Fibroblast of gingiva (primary cell): Measurements from ENCODE around the gene KIFC1.
"Not testable (repeated sequence)": the region's sequence is repeated elsewhere in the genome, so short reads cannot be mapped to it uniquely, and the experiment has no call there.

ENCODE experiments used
- DNase-seq: peaks from one replicate; pipeline ENCODE4 v3.0.0-alpha.2; 2011; ENCODE audit warnings: low read depth

The KIFC1 gene

DNA sequence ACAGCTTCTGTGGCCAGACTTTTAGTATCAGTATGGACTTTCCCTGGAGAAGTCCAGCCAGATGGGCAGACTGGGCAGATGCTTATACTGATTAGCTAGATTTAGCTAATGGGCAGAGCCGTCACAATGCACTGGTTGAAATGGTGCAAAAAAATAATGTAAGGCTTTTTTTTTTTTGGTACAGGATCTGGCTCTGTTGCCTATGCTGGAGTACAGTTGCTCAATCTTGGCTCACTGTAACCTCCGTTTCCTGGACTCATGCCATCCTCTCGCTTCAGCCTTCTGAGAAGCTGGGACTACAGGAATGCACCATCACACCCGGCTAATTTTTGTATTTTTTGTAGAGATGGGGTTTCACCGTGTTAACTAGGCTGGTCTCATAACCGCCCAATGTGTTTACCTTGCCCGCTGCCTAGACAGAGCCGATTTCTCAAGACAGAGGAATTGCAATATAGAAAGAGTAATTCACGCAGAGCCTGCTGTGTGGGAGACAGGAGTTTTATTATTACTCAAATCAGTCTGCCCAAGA is 16.4 kb upstream of the KIFC1 start:
- DNase-seq: peak; percentile 92

DNA sequence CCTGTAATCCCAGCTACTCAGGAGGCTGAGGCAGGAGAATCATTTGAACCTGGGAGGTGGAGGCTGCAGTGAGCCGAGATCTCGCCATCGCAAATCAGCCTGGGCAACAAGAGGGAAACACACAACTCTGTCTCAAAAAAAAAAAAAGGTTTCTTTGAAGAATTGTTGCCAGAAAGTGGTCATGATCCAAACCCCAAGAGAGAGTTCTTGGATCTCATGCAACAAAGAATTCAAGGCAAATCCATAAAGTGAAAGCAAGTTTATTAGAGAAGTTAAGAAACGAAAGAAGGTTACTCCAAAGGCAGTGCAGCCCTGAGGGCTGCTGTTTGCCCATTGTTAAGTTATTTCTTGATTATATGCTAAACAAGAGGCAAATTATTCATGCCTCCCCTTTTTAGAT is 14.5 kb upstream of the KIFC1 start:
- DNase-seq: peak; percentile 14

DNA sequence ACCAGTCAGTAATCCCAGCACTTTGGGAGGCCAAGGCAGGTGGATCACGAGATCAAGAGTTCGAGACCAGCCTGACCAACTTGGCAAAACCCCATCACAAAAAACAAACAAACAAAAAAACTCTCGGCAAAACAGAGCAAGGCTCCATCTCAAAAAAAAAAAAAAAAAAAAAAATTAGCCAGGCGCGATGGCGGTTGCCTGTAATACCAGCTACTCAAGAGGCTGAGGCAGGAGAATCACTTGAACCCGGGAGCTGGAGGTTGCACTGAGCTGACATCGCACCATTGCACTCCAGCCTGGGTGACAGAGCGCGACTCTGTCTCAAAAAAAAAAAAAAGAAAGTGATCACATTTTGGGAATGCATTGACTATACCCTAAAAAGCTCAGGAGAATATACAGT is 12.4 kb upstream of the KIFC1 start:
- DNase-seq: not testable (repeated sequence)

DNA sequence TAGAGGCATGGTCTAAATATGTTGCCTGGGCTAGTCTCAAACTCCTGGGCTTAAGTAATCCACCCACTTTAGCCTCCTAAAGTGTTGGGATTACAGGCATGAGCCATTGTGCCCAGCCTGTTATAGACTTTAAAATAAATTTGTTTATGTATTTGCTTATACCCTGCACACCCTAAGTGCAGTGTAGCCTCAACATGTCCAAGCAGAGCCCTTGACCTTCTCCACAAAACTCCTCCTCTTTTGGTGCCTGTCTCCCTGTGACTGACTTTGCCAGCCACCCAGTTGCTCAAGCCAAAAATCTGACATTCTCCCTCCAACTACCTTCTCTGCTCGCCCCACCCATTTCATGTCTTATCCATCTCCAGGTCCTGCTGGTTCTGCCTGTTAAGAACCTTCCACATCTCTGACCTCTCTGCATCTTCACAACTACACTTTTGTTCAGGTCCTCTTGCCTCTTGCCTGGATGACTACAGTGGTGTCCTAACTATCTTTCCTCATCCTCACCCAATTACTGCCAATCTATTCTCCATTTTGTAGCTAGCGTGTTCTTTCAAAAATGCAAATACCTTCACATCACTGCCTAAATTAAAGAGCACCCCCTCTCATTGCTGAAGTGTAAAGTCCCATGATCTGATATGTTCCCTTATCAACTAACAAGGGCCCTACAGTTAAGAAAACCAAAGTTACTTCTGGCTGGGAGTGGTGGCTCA is 11.2 kb upstream of the KIFC1 start:
- no peak for DNase-seq

DNA sequence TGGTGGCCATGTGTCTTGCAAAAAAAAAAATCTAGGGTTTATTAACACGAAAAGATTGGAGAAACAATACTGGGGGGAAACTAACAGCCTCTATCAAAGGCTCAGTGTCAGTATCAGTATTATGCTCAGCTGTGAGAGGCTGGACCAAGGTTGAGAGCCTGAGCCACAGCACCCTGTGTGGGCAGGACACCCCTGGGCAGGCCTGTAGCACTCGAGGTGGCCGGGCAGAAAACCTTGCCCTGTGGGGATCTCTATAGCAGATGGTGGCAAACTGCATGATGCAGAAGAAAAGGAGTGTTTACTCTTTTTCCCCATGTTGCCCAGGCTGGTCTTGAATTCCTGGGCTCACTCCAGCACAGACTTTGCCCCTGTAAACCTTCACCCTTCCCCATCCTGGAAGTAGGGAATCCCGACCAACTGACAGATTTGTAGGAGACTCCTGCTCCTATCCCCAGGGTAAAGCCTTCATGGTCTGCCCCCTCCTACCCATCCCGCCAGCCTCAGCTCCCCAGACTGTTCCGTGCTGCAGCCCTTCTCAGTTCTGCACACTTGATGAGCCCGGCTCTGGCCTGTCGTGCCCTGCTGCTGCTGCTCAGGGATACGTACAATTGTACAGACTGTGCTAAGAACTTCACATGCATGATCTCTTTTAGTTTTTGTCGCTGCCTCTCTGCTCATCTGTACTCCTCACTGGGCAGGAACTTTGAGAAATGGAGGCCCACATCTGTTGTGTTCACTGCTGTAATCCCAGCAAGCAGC is 8.0 kb upstream of the KIFC1 start:
- DNase-seq: no peak

DNA sequence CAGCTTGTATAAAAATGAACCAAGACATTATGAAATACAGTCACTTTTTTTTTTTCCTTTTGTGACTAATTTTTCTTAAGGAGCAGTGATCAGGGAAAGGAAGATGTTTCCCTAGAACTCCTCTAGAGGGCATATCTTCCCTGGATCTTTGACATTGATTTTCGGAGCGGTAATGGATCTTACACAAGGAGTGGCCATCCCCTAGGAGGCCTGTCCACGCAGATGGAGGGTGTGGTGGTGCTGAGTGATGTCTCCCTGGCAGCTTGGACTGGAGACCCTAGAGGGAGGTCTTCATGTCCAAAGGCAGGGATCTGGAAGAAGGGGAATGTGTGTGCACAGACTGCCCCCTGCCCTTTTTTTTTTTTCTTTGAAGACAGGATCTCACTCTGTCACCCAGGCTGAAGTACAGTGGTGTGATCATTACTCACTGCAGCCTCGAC is 7.0 kb upstream of the KIFC1 start:
- DNase-seq: peak; percentile 76

DNA sequence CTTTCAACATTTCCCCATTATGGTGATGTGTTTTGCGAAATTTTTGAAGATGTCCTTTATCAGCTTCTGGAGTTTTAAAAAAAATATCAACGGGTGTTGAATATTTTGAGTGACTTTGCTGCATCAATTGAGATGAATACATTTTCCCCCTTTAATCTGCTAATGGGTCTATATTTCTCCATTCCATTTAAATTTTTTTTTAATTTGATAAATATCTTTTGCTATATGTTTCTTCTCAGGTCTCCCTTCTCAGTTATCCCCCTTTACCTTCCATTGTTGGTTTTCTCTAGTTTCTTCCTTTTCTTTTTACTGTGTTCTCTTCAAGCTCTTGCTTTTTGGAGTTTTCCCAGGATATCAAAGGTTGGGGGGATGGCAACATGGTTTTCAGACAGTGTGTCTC is 1.4 kb upstream of the KIFC1 start:
- no peak for DNase-seq

DNA sequence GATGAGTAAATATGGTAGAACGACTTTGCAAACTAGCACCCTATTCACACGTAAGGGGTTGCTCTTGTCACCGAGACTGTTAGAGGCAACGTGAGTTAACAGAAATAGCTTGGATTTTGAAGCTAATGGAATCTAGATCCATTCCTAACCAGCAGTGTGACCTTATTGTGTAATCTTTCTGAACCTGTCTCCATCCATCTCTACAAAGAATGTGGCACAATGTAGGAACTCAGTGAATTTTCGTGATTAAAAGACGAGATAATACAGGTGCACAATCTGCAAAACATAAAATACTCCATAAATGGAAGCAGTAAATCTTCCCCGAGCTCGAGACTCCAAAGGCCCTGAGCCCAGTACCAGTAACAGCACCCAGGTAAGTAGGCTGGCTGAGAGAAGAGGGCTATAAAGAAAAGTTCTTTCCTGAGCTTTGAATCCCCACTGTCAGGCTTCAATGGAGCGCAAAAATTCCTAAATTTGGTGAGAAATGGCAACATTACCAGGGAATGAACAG is 801 bp upstream of the KIFC1 start:
- DNase-seq: no peak

DNA sequence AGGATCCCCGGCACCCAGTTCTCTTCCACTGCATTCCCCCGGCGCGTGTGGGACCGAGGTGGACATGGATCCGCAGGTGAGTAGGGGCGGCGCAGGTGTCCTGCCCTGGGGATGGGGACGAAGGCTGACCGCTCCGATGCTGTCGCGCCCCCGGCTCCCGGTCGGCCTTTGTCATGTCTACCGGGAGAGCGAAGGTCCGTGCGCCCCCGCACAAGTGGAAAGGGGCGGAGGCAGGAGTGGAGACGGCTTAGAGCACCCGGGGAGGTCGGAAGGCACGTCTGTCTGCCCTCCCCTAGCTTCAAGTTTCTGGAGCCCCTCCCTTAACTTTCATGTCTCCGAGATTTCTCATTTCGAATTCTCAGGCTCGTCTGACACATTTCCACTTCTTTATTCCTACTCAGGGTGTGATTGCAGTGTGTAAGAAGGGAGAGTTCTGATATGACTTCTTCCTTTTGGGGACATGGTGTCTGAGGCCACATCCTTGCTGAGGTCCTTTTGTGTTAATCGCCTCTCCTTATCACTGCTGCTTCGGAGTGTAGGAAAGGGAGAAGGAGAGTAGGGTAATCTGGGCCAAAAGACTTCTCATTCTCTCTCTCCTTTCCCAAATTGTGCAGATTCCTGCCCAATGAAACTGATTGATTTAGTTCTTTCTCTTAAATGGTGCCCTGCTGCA is 435 bp downstream of the KIFC1 start:
- DNase-seq: no peak

DNA sequence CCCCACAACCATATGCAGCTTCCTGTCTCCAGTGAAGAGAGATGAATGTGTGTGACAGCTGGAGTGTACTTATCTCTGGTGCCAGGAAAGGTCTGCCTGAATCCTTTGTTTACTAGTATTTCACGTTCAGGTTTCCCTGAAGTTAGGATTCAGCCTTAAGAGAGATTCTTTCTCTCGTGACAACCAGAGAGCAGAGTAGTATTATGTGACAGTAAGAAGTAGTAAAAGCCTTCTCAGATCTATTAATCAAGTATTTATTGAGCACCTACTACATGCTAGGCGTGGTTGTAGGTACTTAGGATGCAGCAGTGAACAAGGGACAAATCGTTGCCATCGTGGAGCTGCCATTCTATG is 949 bp downstream of the KIFC1 start:
- no peak for DNase-seq

DNA sequence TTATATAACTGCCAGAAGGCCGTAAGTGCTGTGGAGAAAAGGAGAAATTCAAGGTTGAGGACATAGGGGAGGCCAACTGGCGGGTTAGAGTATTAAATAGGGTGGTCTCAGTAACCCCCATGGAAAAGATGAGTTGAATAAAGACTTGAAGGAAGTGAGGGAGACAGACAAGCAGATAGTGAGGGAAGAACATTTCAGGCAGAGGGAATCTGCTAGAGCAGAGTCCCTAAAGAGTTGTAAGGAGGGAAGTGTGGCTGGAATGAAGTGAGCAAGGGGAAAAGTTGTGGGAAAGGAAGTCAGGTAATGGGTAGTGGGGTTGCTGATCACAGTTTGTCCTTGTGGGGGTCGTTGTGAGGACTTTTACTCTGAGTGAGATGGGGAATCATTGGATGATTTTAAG is 1.4 kb downstream of the KIFC1 start:
- no peak for DNase-seq

DNA sequence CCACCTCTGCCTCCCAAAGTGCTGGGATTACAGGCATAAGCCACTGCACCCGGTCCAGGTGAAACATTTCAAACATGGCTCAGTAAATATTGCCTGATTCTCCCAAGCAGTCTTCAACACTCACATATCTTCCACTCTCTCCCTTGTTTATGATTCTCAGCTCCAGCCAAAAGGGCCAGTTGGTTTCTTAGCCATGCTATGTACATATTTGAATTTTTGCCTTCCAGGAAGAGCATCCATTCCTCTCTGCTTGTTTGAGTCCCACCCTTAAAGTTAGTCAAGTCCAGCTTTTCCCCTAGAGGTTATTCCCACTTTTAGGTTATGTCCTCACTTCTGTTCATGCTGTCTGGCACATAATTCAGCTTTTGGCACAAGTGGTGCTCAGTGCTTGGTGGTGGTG is 5.9 kb downstream of the KIFC1 start:
- no peak for DNase-seq

DNA sequence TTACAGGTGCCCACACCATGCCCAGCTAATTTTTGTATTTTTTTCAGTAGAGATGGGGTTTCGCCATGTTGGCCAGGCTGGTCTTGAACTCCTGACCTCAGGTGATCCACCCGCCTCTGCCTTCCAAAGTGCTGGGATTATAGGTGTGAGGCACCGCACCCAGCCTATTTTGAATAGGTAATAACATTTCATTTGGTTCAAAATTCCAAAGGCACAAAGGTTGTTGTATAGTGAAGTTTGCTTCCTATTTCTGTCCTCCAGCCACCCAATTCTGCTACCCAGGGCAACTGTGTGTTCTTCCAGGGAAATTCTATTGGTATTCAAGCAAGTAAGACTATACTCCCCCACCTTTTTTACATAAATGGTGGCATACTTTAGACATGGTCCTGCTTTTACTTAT is 7.0 kb downstream of the KIFC1 start:
- DNase-seq: not testable (repeated sequence)

DNA sequence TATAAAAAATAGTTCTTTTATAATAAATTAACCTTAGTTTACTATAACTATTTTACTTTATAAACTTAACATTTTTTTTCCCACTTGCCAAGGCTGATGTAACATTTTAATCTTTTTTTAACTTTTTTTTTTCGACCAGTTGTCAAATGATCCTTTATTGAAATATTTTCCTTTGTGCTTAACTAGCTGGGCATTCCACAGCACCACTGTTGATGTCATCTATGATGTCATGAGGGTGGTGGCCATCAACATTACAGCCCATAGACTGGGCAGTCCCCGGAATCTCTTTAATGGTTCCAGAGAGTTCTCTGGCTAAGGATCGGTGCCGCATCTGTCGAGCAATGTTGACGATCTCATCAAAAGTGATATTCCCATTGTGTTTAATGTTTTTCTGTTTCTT is 8.3 kb downstream of the KIFC1 start:
- not testable (repeated sequence) for DNase-seq

DNA sequence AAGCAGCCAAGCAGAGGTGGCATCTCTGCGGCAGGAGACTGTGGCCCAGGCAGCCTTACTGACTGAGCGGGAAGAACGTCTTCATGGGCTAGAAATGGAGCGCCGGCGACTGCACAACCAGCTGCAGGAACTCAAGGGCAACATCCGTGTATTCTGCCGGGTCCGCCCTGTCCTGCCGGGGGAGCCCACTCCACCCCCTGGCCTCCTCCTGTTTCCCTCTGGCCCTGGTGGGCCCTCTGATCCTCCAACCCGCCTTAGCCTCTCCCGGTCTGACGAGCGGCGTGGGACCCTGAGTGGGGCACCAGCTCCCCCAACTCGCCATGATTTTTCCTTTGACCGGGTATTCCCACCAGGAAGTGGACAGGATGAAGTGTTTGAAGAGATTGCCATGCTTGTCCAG is 13.3 kb downstream of the KIFC1 start:
- no peak for DNase-seq

DNA sequence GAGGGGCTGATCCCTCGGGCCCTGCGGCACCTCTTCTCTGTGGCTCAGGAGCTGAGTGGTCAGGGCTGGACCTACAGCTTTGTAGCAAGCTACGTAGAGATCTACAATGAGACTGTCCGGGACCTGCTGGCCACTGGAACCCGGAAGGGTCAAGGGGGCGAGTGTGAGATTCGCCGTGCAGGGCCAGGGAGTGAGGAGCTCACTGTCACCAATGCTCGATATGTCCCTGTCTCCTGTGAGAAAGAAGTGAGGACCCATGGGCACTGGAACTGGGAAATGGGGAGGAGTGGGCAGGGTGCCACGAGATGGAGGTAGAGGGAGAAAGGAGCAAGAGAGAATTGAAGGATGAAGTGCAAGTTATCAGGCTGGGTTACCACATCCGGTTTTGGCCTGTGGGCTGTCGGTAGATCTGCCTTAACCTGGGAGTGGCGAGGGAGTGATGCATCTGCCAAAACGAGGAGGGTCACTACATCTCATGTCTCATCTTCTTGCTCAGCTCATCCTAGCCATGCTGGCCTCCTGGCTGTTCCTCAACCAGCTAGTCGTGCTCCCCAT is 13.8 kb downstream of the KIFC1 start:
- DNase-seq: no peak

DNA sequence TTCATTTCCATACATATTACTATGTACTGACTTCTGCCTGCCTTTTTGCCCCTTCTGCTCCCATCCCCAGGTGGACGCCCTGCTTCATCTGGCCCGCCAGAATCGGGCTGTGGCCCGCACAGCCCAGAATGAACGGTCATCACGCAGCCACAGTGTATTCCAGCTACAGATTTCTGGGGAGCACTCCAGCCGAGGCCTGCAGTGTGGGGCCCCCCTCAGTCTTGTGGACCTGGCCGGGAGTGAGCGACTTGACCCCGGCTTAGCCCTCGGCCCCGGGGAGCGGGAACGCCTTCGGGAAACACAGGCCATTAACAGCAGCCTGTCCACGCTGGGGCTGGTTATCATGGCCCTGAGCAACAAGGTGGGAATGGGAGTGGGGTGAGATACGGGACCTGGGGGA is 14.5 kb downstream of the KIFC1 start:
- no peak for DNase-seq

DNA sequence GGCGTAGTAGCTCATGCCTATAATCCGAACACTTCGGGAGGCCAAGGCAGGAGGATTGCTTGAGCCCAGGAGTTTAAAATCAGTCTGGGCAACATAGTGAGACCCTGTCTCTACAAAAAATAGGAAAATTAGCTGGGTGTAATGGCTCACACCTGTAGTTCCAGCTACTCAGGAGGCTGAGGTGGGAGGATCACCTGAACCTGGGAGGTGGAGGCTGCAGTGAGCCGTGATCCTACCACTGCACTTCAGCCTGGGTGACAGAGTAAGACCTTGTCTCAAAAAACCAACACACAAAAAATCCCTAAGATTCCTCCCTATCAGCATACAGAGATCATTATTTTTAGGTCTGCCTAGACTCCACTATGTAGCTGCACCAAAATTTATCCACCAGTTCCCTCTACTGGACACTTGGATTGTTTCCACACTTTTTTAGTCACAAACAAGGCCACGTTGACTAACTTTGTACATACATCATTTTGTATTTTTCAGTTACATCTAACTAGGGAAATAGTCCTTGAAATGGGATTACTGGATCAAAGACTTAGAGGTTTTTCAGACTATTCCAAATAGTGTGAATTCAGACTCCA is 15.6 kb downstream of the KIFC1 start:
- peak; percentile 53 for DNase-seq

DNA sequence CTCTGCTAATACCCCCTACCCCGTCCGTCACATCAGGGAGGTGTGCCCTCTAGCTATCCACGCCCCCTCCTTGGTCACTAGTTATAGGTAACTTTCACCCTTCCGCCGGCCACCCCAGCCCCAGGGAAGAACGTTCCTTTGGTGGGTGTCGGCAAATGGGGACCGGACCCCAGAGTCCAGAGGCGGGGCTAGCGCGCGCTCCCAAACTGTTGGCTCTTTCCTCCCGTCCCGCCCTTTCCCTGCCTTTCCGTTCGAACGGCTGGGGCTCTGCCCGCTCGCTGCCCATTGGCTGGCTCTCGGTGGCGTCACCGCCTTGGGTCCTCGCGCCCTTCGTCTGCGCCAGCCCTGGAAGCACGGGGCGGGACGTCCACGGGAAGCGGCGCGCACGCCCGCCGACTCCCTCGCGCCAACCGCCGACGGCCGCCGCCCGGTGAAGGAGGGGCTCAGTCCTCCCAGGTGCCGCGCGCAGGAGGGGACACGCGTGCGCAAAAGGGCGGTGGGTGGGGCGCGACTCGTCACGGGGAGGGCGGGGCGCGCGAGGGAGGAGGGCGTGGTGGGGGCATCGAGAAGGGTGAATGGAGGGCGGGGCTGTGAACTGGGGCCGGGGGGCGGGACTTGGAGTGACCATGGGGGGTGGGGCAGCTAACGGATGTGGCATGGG is 18.6 kb downstream of the KIFC1 start:
- DNase-seq: peak; percentile 99

DNA sequence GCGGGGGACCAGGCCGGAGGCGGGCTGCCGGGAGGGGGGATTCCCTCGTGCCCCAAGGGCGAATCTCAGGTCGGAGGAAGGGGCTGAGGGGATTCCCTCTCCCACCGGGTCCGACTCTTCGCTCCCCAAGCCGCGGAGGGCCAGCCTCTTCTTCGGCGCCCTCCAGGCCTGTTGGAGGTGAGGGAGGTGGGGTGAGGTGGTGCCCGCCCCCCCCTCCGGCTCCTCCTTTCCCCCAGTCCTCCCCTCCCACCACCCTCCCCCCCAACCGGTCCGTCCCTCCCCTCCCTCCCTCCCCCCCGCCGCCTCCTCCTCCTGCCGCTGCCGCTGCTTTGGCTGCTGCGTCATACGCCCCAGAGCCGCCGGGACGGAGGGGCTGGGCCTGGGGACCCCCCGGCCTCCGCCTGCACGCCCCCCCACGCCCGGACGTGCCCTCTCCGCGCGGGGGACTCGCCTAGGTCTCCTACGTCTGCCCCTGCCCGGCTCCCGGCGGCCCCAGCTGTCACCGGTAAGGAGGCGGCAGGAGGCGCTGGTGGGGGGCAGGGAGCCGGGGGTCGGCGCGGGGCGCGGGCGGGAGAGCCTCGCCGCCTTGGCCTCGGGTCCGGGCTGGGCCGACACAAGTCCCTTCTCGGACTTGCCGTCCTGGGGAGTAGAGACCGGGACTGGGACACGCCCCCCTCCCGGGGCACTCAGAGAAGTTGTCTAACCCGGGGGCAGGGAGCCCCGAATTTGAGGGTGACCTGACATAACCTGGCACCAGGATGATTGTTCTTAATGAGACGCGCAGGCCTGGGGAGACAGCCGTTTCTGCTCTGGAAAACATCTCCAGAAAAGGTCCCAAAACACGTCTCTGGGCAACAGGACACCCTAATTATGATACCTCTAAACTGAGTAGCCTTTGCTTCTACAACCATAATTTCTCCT is 19.3 kb downstream of the KIFC1 start, which contains the start of gene PHF1:
Gene PHF1 (plus strand): TSS at position 304 of the 921 bp plus-strand sequence. CDS start 1,250 bp downstream, outside the sequence.
- DNase-seq: peak; percentile 88
